ENCODE data around the gene NTN4. TPM values are rescaled to one million over a fixed set of nuclear protein-coding genes. Genes with fewer than 3 reads are reported as not detected.
"Not testable (repeated sequence)": the region's sequence is repeated elsewhere in the genome, so short reads cannot be mapped to it uniquely, and the experiment has no call there.

The NTN4 gene
- polyA plus RNA-seq, 1 of the 3 experiments (the other 2 are of a cell fraction): 0.08 TPM

DNA sequence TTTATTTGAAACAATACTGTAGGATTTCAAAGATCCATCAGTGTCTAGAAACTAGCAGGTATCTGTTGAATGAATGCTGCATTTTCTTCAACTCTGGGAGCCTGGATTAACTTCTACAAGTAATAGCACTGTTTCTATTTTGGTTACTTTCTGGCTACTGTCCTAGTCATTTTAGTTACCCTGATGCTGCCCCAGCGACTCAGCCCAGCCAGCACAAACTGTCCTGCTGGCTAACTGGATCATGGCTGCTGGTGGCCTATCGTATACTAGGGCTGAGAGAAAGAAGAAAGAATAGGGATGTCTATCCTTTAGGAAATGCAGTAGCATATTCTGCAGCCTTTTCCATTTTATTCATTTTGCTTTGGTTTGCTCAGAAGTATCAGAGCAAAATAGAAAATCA lies 53.9 kb downstream of the NTN4 start:
- no peak overlapping the region for H3K9ac ChIP-seq
- H3K4me3 ChIP-seq (ENCODE audit: low read depth in 2 of 2, low read length in 1 of 2): no peak overlapping the region
- ChIA-PET POLR2A (no interaction called here), CTCF (no interaction called here)
- WGBS (ENCODE audit: low lambda C conversion rate): 32% methylated on average over 2 of the region's 2 CpGs
- no peaks in the 10 kb centered on the region for H3K36me3 ChIP-seq (replicated peaks in 1 of 2; ENCODE audit: control insufficient read depth in 1 of 2, insufficient read depth in 2 of 2, low read length in 1 of 2)
- H3K27me3 ChIP-seq (ENCODE audit: insufficient read depth): no peaks in the 10 kb centered on the region; the same call in 1 of the 2 replicates
- H3K79me2 ChIP-seq (ENCODE audit: insufficient read depth): no peaks in the 10 kb centered on the region
- H2AFZ ChIP-seq (ENCODE audit: low read depth): no peak overlapping the region
- H3K4me1 ChIP-seq (ENCODE audit: control insufficient read depth in 1 of 2, insufficient read depth in 2 of 2, low read depth in 1 of 2, low read length in 1 of 2): no peaks in the 10 kb centered on the region; a peak in 1 of 4 replicates
- no peaks in the 10 kb centered on the region for H4K20me1 ChIP-seq (ENCODE audit: insufficient read depth)
- no peak for DNase-seq
- TF ChIP-seq, protein P1, sequence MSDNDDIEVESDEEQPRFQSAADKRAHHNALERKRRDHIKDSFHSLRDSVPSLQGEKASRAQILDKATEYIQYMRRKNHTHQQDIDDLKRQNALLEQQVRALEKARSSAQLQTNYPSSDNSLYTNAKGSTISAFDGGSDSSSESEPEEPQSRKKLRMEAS (IDR thresholded peaks at IDR 0.05; ENCODE audit: low read depth): no peak
- no peak for TF ChIP-seq SIN3A (IDR thresholded peaks at IDR 0.05; ENCODE audit: borderline replicate concordance, low read depth, low read length)
- no peak for TF ChIP-seq FOXM1 (IDR thresholded peaks at IDR 0.05; ENCODE audit: low read depth)
- no peak for TF ChIP-seq CHD2 (IDR thresholded peaks at IDR 0.05; ENCODE audit: low read length, partially characterized antibody)
- TF ChIP-seq, protein P2, sequence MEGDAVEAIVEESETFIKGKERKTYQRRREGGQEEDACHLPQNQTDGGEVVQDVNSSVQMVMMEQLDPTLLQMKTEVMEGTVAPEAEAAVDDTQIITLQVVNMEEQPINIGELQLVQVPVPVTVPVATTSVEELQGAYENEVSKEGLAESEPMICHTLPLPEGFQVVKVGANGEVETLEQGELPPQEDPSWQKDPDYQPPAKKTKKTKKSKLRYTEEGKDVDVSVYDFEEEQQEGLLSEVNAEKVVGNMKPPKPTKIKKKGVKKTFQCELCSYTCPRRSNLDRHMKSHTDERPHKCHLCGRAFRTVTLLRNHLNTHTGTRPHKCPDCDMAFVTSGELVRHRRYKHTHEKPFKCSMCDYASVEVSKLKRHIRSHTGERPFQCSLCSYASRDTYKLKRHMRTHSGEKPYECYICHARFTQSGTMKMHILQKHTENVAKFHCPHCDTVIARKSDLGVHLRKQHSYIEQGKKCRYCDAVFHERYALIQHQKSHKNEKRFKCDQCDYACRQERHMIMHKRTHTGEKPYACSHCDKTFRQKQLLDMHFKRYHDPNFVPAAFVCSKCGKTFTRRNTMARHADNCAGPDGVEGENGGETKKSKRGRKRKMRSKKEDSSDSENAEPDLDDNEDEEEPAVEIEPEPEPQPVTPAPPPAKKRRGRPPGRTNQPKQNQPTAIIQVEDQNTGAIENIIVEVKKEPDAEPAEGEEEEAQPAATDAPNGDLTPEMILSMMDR (IDR thresholded peaks at IDR 0.05): no peak
- no peak for TF ChIP-seq TEAD4 (IDR thresholded peaks at IDR 0.05; ENCODE audit: borderline replicate concordance, insufficient read depth)
- no peak for TF ChIP-seq FOSL2 (IDR thresholded peaks at IDR 0.05; ENCODE audit: borderline replicate concordance, low read depth)
- H3K9me3 ChIP-seq: no peaks in the 10 kb centered on the region
- no peaks in the 10 kb centered on the region for H3F3A ChIP-seq (replicated peaks; ENCODE audit: insufficient read depth)
- no peaks in the 10 kb centered on the region for H3K9me2 ChIP-seq
- H3K27ac ChIP-seq (ENCODE audit: low read depth in 2 of 2, low read length in 1 of 2): no peak overlapping the region
- H3K4me2 ChIP-seq: no peak overlapping the region

GRCh38 chr12:95735728-95736127 lies 54.8 kb downstream of the NTN4 start:
- WGBS (ENCODE audit: low lambda C conversion rate): 75% methylated on average over 5 of the region's 5 CpGs

DNA sequence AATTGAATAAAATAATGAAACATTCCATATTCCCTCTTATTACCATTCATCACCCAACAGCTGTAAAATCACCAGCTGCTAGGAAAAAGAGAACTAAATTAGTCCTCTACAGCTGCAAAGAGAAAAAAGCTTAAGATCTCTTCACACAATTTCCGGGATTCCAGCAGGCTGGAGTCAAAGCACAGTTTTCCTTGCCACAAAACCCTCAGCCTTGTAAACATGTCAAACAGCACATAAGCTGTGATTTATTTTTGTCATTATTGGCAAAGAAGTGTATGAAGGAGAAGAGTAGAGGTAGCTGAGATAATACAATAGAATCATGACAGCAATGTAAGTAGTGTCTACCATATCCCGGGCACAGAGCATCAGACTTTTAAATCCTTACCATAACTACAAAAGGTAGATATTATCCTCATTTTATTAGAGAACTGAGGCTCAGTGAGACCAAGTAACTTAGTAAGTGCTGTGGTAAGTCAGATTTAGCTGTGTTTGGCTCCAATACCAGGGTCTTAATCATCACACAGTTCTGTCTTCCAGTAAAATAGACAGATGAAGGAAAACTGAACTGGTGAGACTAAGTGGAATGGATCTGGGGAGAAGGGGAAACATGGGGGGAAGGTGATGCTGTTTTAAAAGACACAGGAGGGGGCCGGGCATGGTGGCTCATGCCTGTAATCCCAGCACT lies 57.3 kb downstream of the NTN4 start:
- no peaks in the 10 kb centered on the region for H4K20me1 ChIP-seq (ENCODE audit: insufficient read depth)
- no peaks in the 10 kb centered on the region; a peak in 1 of 4 replicates for H3K4me1 ChIP-seq (ENCODE audit: control insufficient read depth in 1 of 2, insufficient read depth in 2 of 2, low read depth in 1 of 2, low read length in 1 of 2)
- ChIA-PET POLR2A (no interaction called here), CTCF (interaction anchor here (1.5 kb wide), 1 partner anchor 159 kb away, joined by 4 read pairs; no protein-coding TSS in a partner anchor)
- no peaks in the 10 kb centered on the region for H3K79me2 ChIP-seq (ENCODE audit: insufficient read depth)
- no peaks in the 10 kb centered on the region; the same call in 1 of the 2 replicates for H3K27me3 ChIP-seq (ENCODE audit: insufficient read depth)
- no peak overlapping the region for H3K27ac ChIP-seq (ENCODE audit: low read depth in 2 of 2, low read length in 1 of 2)
- no peak overlapping the region for H3K9ac ChIP-seq
- H2AFZ ChIP-seq (ENCODE audit: low read depth): no peak overlapping the region
- no peaks in the 10 kb centered on the region for H3F3A ChIP-seq (replicated peaks; ENCODE audit: insufficient read depth)
- H3K4me2 ChIP-seq: no peak overlapping the region
- no peaks in the 10 kb centered on the region for H3K9me2 ChIP-seq
- no peaks in the 10 kb centered on the region for H3K9me3 ChIP-seq
- 60% methylated on average over 3 of the region's 3 CpGs for WGBS (ENCODE audit: low lambda C conversion rate)
- no peak for DNase-seq
- no peak for TF ChIP-seq SIN3A (IDR thresholded peaks at IDR 0.05; ENCODE audit: borderline replicate concordance, low read depth, low read length)
- H3K36me3 ChIP-seq (replicated peaks in 1 of 2; ENCODE audit: control insufficient read depth in 1 of 2, insufficient read depth in 2 of 2, low read length in 1 of 2): no peaks in the 10 kb centered on the region
- H3K4me3 ChIP-seq (ENCODE audit: low read depth in 2 of 2, low read length in 1 of 2): no peak overlapping the region

More at GRCh38 chr12:95735728-95736127, 54.8 kb downstream of the NTN4 start:
- H3F3A ChIP-seq (replicated peaks; ENCODE audit: insufficient read depth); H3K9me3 ChIP-seq; H3K36me3 ChIP-seq (replicated peaks in 1 of 2; ENCODE audit: control insufficient read depth in 1 of 2, insufficient read depth in 2 of 2, low read length in 1 of 2); CTCF ChIA-PET; DNase-seq; H4K20me1 ChIP-seq (ENCODE audit: insufficient read depth); H3K27ac ChIP-seq (ENCODE audit: low read depth in 2 of 2, low read length in 1 of 2); H3K4me2 ChIP-seq; H3K9me2 ChIP-seq; H3K27me3 ChIP-seq (ENCODE audit: insufficient read depth); H3K9ac ChIP-seq; H3K79me2 ChIP-seq (ENCODE audit: insufficient read depth); H2AFZ ChIP-seq (ENCODE audit: low read depth); H3K4me1 ChIP-seq (ENCODE audit: control insufficient read depth in 1 of 2, insufficient read depth in 2 of 2, low read depth in 1 of 2, low read length in 1 of 2); H3K4me3 ChIP-seq (ENCODE audit: low read depth in 2 of 2, low read length in 1 of 2); POLR2A ChIA-PET: not testable (repeated sequence)
